ENCODE data around the gene KIRREL3.

Gene KIRREL3

GRCh38 chr11:126467471-126467870 is 533.1 kb downstream of the KIRREL3 start:
- TF ChIP-seq CTCF (IDR thresholded peaks at IDR 0.05; ENCODE audit: low read depth, low read length), result no peak
- in situ Hi-C loops (cut with HindIII; ENCODE audit: low sequenced_read_pairs), result no loop called here
- H3K4me3 ChIP-seq (ENCODE audit: low read depth, low read length), result no peak overlapping the region
- no peak for DNase-seq (ENCODE audit: low read depth, low spot score)

GRCh38 chr11:126467046-126467370 is 533.6 kb downstream of the KIRREL3 start:
- no peak overlapping the region for H3K4me3 ChIP-seq (ENCODE audit: low read depth, low read length)
- in situ Hi-C loops (cut with HindIII; ENCODE audit: low sequenced_read_pairs), result no loop called here
- no peak for TF ChIP-seq CTCF (IDR thresholded peaks at IDR 0.05; ENCODE audit: low read depth, low read length)
- no peak for DNase-seq (ENCODE audit: low read depth, low spot score)

- no peak overlapping the region for H3K4me3 ChIP-seq (ENCODE audit: low read depth, low read length)
- in situ Hi-C loops (cut with HindIII; ENCODE audit: low sequenced_read_pairs), result no loop called here
- no peak for TF ChIP-seq CTCF (IDR thresholded peaks at IDR 0.05; ENCODE audit: low read depth, low read length)
- no peak for DNase-seq (ENCODE audit: low read depth, low spot score)
Observed at GRCh38 chr11:126466236-126467045, 534.1 kb downstream of the KIRREL3 start.

GRCh38 chr11:126465573-126466188 is 534.9 kb downstream of the KIRREL3 start:
- TF ChIP-seq CTCF (IDR thresholded peaks at IDR 0.05; ENCODE audit: low read depth, low read length), result no peak
- H3K4me3 ChIP-seq (ENCODE audit: low read depth, low read length), result no peak overlapping the region
- in situ Hi-C loops (cut with HindIII; ENCODE audit: low sequenced_read_pairs), result no loop called here
- DNase-seq (ENCODE audit: low read depth, low spot score), result no peak

- in situ Hi-C loops (cut with HindIII; ENCODE audit: low sequenced_read_pairs), result no loop called here
- DNase-seq (ENCODE audit: low read depth, low spot score), result no peak
- TF ChIP-seq CTCF (IDR thresholded peaks at IDR 0.05; ENCODE audit: low read depth, low read length), result no peak
- no peak overlapping the region for H3K4me3 ChIP-seq (ENCODE audit: low read depth, low read length)
Observed at GRCh38 chr11:126464796-126465195, 535.8 kb downstream of the KIRREL3 start.

GRCh38 chr11:126462422-126462821 is 538.1 kb downstream of the KIRREL3 start:
- TF ChIP-seq CTCF (IDR thresholded peaks at IDR 0.05; ENCODE audit: low read depth, low read length), result no peak
- in situ Hi-C loops (cut with HindIII; ENCODE audit: low sequenced_read_pairs), result no loop called here
- no peak for DNase-seq (ENCODE audit: low read depth, low spot score)
- H3K4me3 ChIP-seq (ENCODE audit: low read depth, low read length), result no peak overlapping the region

Data from astrocyte of the spinal cord (primary cell).